HCT116 (cell line): ENCODE data around the gene RS1.

ENCODE experiments used
- CEBPB ChIP-seq: IDR thresholded peaks from 2 replicates; pipeline ENCODE4 v1.6.1; 2012; ENCODE audit warnings: low read depth
- EZH2 ChIP-seq: fragments of 200-600 bp; sonication (generic); IDR thresholded peaks from 2 replicates; pipeline ENCODE4 v1.6.1; 2017; ENCODE audit warnings: antibody characterized with exemption, mixed run types
- POLR2A ChIP-seq: IDR thresholded peaks from 2 replicates; pipeline ENCODE4 v1.7.0; 2011; ENCODE audit warnings: borderline replicate concordance; ENCODE audit not compliant: insufficient read depth, insufficient read length; ENCODE audit errors: extremely low read depth
- POLR2AphosphoS5 ChIP-seq: IDR thresholded peaks from 2 replicates; pipeline ENCODE4 v1.6.1; 2011; ENCODE audit warnings: mild to moderate bottlenecking, low read depth, low read length, moderate library complexity
- REST ChIP-seq: IDR thresholded peaks from 2 replicates; pipeline ENCODE4 v1.6.1; 2012; ENCODE audit warnings: low read depth
- SRF ChIP-seq: IDR thresholded peaks from 2 replicates; pipeline ENCODE4 v1.6.1; 2012; ENCODE audit warnings: low read depth
- YY1 ChIP-seq: IDR thresholded peaks from 2 replicates; pipeline ENCODE4 v1.6.1; 2011; ENCODE audit warnings: low read length, low read depth, moderate library complexity, mild to moderate bottlenecking; ENCODE audit not compliant: insufficient replicate concordance; ENCODE audit errors: extremely low read depth
- ZNF274 ChIP-seq: fragments of 200-500 bp; sonication (Bioruptor generic); IDR thresholded peaks from 2 replicates; pipeline ENCODE4 v1.6.1; 2014; ENCODE audit warnings: mild to moderate bottlenecking, low read depth, low read length, inconsistent platforms
- TF ChIP-seq, protein P1 (sequence below), 3 experiments: fragments of 200-600 bp in 1 of 3; sonication (generic) in 1 of 3; IDR thresholded peaks in 2 of 3; conservative IDR thresholded peaks in 1 of 3; 2 replicates each; pipeline ENCODE4 v1.5.1; 2012 to 2017; ENCODE audit warnings: low read depth in 2 of 3, low read length in 2 of 3, antibody characterized with exemption in 1 of 3, borderline replicate concordance in 1 of 3, control low read depth in 1 of 3, mild to moderate bottlenecking in 1 of 3, mixed read lengths in 1 of 3, mixed run types in 1 of 3, moderate library complexity in 1 of 3; ENCODE audit not compliant: insufficient read depth in 1 of 3

- TF ChIP-seq YY1 = no peak
- TF ChIP-seq, protein P1, sequence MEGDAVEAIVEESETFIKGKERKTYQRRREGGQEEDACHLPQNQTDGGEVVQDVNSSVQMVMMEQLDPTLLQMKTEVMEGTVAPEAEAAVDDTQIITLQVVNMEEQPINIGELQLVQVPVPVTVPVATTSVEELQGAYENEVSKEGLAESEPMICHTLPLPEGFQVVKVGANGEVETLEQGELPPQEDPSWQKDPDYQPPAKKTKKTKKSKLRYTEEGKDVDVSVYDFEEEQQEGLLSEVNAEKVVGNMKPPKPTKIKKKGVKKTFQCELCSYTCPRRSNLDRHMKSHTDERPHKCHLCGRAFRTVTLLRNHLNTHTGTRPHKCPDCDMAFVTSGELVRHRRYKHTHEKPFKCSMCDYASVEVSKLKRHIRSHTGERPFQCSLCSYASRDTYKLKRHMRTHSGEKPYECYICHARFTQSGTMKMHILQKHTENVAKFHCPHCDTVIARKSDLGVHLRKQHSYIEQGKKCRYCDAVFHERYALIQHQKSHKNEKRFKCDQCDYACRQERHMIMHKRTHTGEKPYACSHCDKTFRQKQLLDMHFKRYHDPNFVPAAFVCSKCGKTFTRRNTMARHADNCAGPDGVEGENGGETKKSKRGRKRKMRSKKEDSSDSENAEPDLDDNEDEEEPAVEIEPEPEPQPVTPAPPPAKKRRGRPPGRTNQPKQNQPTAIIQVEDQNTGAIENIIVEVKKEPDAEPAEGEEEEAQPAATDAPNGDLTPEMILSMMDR (IDR thresholded peaks at IDR 0.05 in 2 of 3, conservative IDR thresholded peaks at IDR 0.05 in 1 of 3; ENCODE audit: borderline replicate concordance in 1 of 3, insufficient read depth in 1 of 3, low read depth in 2 of 3, low read length in 2 of 3) = no peak
- TF ChIP-seq EZH2 = no peak
- no peak for TF ChIP-seq POLR2AphosphoS5
- no peak for TF ChIP-seq SRF
- no peak for TF ChIP-seq POLR2A
- no peak for TF ChIP-seq ZNF274
- TF ChIP-seq CEBPB = no peak
- no peak for TF ChIP-seq REST
These were observed 5.4 kb upstream of the RS1 start for GRCh38 chrX:18677161-18677869.
